ENCODE measurements around the gene ITPR1. TPM values are rescaled to one million over a fixed set of nuclear protein-coding genes. Genes with fewer than 3 reads are reported as not detected.

Gene ITPR1
- total RNA-seq, 3 donors from 2014 or later: 10.7 to 80.2 (median 20.7) TPM

- intact Hi-C loops (cut with DNase I, micrococcal nuclease): loop anchor here in 1 of 2 donors (5.0 kb wide), 2 partner anchors 103 to 152 kb away; partner anchors contain the start of gene BHLHE40
- Histone ChIP-seq H3K4me1 (ENCODE audit: low read depth) (peaks cover 35% of the 10 kb centered on the region), H3K36me3 (ENCODE audit: low read depth) (no peaks in the 10 kb centered on the region), H3K4me3 (no peak overlapping the region), H3K9me3 (no peaks in the 10 kb centered on the region)
- no peak for TF ChIP-seq CTCF (IDR thresholded peaks at IDR 0.05)
- ATAC-seq: peak; percentile 9
- no peak for DNase-seq
Observed at GRCh38 chr3:4824926-4825325, 331.8 kb downstream of the ITPR1 start.

GRCh38 chr3:4825436-4826236 lies 332.5 kb downstream of the ITPR1 start:
- intact Hi-C loops (cut with DNase I, micrococcal nuclease): loop anchor here in 1 of 2 donors (5.0 kb wide), 2 partner anchors 103 to 152 kb away; partner anchors contain the start of gene BHLHE40

GRCh38 chr3:4826237-4827100 lies 333.3 kb downstream of the ITPR1 start:
- H3K36me3 ChIP-seq (ENCODE audit: low read depth): no peaks in the 10 kb centered on the region
- H3K4me3 ChIP-seq: no peak overlapping the region
- peak; percentile 79 for ATAC-seq
- peaks cover 35% of the 10 kb centered on the region for H3K4me1 ChIP-seq (ENCODE audit: low read depth)
- no peak for TF ChIP-seq CTCF (IDR thresholded peaks at IDR 0.05)
- intact Hi-C loops (cut with DNase I, micrococcal nuclease): loop anchor here in 1 of 2 donors (5.0 kb wide), 2 partner anchors 104 to 151 kb away; partner anchors contain the start of gene BHLHE40
- H3K9me3 ChIP-seq: no peaks in the 10 kb centered on the region
- DNase-seq: peak; percentile 78 to 90 (median 82)

More at GRCh38 chr3:4825436-4826236, 332.5 kb downstream of the ITPR1 start:
- TF ChIP-seq CTCF (IDR thresholded peaks at IDR 0.05): no peak
- DNase-seq (peak; percentile 78 to 87 (median 79)), ATAC-seq (peak; percentile 81)
- no peaks in the 10 kb centered on the region for H3K36me3 ChIP-seq (ENCODE audit: low read depth)
- no peak overlapping the region for H3K4me3 ChIP-seq
- H3K9me3 ChIP-seq: no peaks in the 10 kb centered on the region
- H3K4me1 ChIP-seq (ENCODE audit: low read depth): peaks cover 35% of the 10 kb centered on the region

GRCh38 chr3:4827767-4828166 lies 334.6 kb downstream of the ITPR1 start:
- H3K9me3 ChIP-seq: no peaks in the 10 kb centered on the region
- DNase-seq (no peak), ATAC-seq (no peak)
- no peak overlapping the region for H3K4me3 ChIP-seq
- no peak for TF ChIP-seq CTCF (IDR thresholded peaks at IDR 0.05)
- H3K36me3 ChIP-seq (ENCODE audit: low read depth): no peaks in the 10 kb centered on the region
- intact Hi-C loops (cut with DNase I, micrococcal nuclease): loop anchor here in 1 of 2 donors (5.0 kb wide), 2 partner anchors 105 to 150 kb away; partner anchors contain the start of gene BHLHE40
- peaks cover 35% of the 10 kb centered on the region for H3K4me1 ChIP-seq (ENCODE audit: low read depth)

GRCh38 chr3:4828279-4829030 lies 335.3 kb downstream of the ITPR1 start:
- intact Hi-C loops (cut with DNase I, micrococcal nuclease): loop anchor here in 1 of 2 donors (5.0 kb wide), 2 partner anchors 106 to 149 kb away; partner anchors contain the start of gene BHLHE40
- no peaks in the 10 kb centered on the region for H3K9me3 ChIP-seq
- TF ChIP-seq CTCF (IDR thresholded peaks at IDR 0.05): no peak
- DNase-seq (peak in 1 of 3 donors; percentile 37), ATAC-seq (no peak)
- peaks cover 35% of the 10 kb centered on the region for H3K4me1 ChIP-seq (ENCODE audit: low read depth)
- H3K4me3 ChIP-seq: no peak overlapping the region
- H3K36me3 ChIP-seq (ENCODE audit: low read depth): no peaks in the 10 kb centered on the region
